Stimulated activated effector memory CD8-positive, alpha-beta T cell treated with anti-CD3 and anti-CD28 coated beads, Interleukin-12 subunit alpha, Interleukin-12 subunit beta, amount 100 ng/mL, for 72 hours (primary cell): ENCODE results near the gene TUBA1B.
"Not testable (repeated sequence)": the region's sequence is repeated elsewhere in the genome, so short reads cannot be mapped to it uniquely, and the experiment has no call there.

Experiments
- ATAC-seq: fragments of 150-1000 bp; cut with Tn5 transposase; 2 replicates; pipeline ENCODE4 v1.10.0; 2021
- DNase-seq, 2 donors: peaks; one replicate each; pipeline ENCODE4 v3.0.0; 2021 to 2022; ENCODE audit warnings: low spot score in 2 of 2
- H3K27ac Mint-ChIP-seq: one replicate; pipeline ENCODE4 v1.8.0; 2022; ENCODE audit warnings: mild to moderate bottlenecking, mixed read lengths
- H3K36me3 Mint-ChIP-seq: one replicate; pipeline ENCODE4 v1.8.0; 2022; ENCODE audit warnings: mild to moderate bottlenecking, mixed read lengths
- H3K4me1 Mint-ChIP-seq: one replicate; pipeline ENCODE4 v1.8.0; 2022; ENCODE audit warnings: mixed read lengths
- H3K4me3 Mint-ChIP-seq: one replicate; pipeline ENCODE4 v1.8.0; 2022; ENCODE audit warnings: mild to moderate bottlenecking, mixed read lengths
- H3K9me3 Mint-ChIP-seq: one replicate; pipeline ENCODE4 v1.8.0; 2022; ENCODE audit warnings: mixed read lengths

TUBA1B gene

DNA sequence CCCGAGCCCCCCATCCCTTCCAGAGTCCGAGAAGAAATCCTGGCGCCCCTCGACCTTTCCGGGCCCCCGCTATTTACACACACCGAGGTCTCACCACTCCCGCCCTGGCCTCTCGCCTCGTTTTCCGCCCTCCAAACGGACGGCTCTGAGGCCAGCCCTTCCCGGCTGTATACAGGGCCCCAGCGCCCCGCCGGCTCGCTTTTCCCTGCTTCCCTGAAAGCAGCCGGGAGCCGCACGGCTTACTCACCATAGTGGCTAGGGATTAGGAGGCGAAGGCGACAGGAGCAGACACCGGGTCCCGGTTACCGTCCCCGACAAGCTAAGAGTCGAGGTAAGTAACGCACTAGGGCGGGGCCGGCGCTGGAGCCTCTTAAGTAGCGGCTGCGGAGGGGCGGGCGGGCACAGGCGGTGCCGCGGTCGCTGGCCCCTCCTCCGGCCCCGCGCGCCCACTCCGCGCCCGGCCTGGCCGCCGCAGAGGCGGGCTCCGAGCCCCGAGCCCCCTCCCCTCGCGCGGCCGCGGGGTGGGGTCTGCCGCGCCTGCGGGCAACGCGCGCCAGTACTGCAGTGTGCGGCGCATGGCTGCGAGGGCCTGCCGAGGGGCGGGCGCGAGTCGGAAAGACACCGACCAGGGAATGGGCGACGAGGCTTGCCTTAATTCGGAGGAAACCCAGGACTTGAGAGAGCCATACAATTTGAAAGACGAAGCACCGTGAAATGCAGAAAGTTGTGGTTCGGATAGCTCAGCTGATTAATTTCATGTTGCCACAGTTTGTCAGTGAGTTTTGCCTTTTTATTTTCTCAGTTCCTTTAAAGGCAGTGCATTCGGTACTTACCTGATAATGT is at the start of gene TUBA1B:
Gene TUBA1B (minus strand): TSS at position 345 of the 843 bp plus-strand sequence. CDS start 95 bp downstream, at position 250.
- Mint-ChIP-seq H3K4me1 (peaks cover 43% of the 10 kb centered on the region), H3K9me3 (no peaks in the 10 kb centered on the region), H3K36me3 (peaks cover 59% of the 10 kb centered on the region)

DNA sequence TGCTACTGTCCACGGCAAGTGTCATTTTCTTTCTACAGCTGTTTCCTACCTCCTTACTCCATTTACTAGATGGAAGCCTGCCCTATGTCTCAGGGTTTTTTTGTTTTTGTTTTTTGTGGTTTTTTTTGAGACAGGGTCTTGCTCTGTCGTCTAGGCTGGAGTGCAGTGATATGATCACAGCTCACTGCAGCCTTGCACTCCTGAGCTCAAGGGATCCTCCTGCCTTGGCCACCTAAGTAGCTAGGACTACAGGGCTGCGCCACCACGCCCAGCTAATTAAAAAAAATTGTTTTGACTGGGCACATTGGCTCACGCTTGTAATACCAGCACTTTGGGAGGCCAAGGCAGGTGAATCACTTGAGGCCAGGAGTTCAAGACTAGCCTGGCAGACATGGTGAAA is 43.0 kb upstream of the TUBA1B start:
- no peaks in the 10 kb centered on the region for H3K9me3 Mint-ChIP-seq
- ATAC-seq (no peak), DNase-seq (no peak)
- no peak overlapping the region for H3K27ac Mint-ChIP-seq
- no peaks in the 10 kb centered on the region for H3K36me3 Mint-ChIP-seq
- no peak overlapping the region for H3K4me3 Mint-ChIP-seq
- H3K4me1 Mint-ChIP-seq = no peaks in the 10 kb centered on the region

More for the DNA sequence above, at the start of gene TUBA1B:
- ATAC-seq = peak; percentile 84
- Mint-ChIP-seq H3K27ac (peak within 1 kb of the TSS; percentile 100), H3K4me3 (peak within 1 kb of the TSS; percentile 97)
- DNase-seq = peak; percentile 88 to 97

DNA sequence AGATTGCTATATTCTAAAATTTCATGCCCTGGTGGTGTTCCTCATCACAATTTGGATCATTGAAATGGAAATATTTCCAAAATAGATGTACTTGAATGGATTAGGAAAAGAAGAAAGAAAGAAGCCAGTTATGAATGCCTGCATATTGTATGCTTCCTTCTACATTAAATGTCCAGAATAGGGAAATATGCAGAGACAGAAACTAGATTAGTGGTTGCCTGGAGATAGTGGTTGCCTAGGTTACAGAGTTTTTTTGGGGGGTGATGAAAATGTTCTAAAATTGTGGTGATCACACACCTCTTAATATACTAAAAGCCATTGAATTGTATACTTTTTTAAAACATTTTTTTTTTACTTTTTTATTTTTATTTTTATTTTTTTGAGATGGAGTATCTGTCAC is 39.7 kb upstream of the TUBA1B start:
- H3K4me1 Mint-ChIP-seq = no peaks in the 10 kb centered on the region
- no peak overlapping the region for H3K27ac Mint-ChIP-seq
- no peaks in the 10 kb centered on the region for H3K9me3 Mint-ChIP-seq
- H3K36me3 Mint-ChIP-seq = no peaks in the 10 kb centered on the region
- H3K4me3 Mint-ChIP-seq = no peak overlapping the region
- DNase-seq (no peak), ATAC-seq (no peak)

DNA sequence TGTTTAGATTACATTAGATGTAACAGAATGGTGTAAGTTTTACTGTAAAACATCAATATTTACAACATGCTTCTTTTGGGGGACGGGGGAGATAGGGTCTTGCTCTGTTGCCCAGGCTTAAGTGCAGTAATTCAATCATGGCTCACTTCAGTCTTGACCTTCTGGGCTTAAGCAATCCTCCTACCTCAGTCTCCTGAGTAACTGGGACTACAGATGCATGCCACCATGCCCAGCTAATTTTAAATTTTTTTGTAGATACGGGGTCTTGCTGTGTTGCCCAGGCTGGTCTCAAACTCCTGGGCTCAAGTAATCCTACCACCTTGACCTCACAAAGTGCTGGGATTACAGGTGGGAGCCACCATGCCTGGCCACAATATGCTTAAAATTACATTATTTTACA is 33.9 kb upstream of the TUBA1B start:
- no peak overlapping the region for H3K4me3 Mint-ChIP-seq
- no peak for ATAC-seq
- no peak for DNase-seq
- no peaks in the 10 kb centered on the region for H3K9me3 Mint-ChIP-seq
- H3K27ac Mint-ChIP-seq = no peak overlapping the region
- H3K36me3 Mint-ChIP-seq = no peaks in the 10 kb centered on the region
- H3K4me1 Mint-ChIP-seq = no peaks in the 10 kb centered on the region

DNA sequence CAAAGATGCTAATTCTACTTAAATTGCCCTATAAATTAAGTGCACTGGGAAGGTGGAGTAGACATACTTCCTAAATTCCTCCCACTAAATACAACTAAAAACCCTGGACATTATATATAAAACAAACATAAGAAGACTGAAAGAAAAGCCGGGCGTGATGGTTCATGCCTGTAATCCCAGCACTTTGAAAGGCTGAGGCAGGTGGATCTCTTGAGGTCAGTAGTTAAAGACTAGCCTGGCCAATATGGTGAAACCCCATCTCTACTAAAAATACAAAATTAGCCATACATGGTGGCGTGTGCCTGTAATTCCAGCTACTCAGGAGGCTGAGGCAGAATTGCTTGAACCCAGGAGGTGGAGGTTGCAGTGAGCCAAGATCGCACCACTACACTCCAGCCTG is 30.7 kb upstream of the TUBA1B start:
- not testable (repeated sequence) for H3K4me1 Mint-ChIP-seq, H3K9me3 Mint-ChIP-seq, ATAC-seq, H3K27ac Mint-ChIP-seq, H3K4me3 Mint-ChIP-seq, H3K36me3 Mint-ChIP-seq, DNase-seq

DNA sequence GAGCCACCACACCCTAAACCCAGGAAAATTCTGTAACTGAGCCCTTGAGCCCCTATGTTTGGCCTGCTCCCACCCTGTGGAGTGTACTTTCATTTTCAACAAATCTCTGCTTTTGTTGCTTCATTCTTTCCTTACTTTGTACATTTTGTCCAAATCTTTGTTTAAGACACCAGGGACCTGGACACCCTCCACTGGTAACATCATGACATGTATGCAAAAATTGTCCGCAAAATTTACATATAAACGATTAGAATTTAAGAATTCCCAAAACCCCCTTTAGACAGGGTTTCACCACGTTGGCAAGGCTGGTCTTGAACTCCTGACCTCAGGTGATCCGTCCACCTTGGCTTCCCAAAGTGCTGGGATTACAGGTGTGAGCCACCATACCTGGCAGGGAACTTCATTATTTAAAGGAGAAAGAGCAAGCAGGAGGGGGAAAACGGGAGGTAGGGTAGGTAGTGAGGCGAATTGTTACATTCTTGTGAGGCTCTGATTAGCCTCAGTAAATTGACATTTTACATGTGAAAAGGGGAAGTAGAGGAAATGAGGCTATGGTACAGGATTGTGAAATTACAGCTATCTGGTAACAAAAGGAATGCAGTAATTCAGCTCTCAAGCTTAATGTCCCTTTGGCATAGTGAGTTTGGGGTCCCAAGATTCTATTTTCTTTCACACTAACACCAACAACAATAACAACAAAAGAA is 30.0 kb upstream of the TUBA1B start:
- H3K27ac Mint-ChIP-seq = no peak overlapping the region
- H3K9me3 Mint-ChIP-seq = no peaks in the 10 kb centered on the region
- no peaks in the 10 kb centered on the region for H3K4me1 Mint-ChIP-seq
- ATAC-seq (no peak), DNase-seq (no peak)
- H3K4me3 Mint-ChIP-seq = no peak overlapping the region
- H3K36me3 Mint-ChIP-seq = no peaks in the 10 kb centered on the region

DNA sequence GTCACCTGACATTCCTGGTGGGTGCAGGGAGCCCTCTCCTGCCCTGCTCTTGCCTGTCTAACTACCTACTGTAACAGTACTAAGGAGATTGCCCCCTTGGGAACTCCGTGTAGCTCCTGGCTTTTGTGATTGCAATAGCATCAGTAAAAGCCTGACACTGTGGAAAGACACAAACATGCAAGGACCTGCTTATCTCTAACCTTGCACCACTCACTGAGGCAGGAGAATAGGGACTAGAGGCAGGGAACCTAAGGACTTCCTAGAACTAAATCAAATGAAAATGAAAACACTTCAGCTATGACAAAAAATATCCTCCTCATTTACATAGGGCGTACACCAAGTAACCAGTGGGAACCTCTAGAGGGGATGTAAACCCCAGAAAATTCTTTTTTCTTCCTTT is 29.2 kb upstream of the TUBA1B start:
- Mint-ChIP-seq H3K4me3 (no peak overlapping the region), H3K9me3 (no peaks in the 10 kb centered on the region), H3K4me1 (no peaks in the 10 kb centered on the region), H3K27ac (no peak overlapping the region), H3K36me3 (no peaks in the 10 kb centered on the region)
- DNase-seq = no peak
- no peak for ATAC-seq

DNA sequence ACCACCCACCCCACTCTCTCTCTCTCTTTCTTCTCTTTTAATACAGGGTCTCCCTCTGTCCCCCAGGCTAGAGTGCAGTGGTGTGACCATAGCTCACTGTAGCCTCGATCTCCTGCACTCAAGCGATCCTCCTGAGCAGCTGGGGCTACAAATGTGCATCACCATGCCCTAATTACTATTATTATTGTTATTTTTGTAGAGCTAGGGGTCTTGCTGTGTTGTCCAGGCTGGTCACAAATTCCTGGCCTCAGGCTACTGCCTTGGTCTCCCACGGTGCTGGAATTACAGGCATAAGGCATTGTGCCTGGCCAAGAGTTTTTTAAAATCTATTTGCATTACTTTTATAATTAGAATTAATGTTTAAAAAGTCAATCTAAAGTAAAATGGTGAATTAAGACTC is 23.0 kb upstream of the TUBA1B start:
- H3K4me3 Mint-ChIP-seq = no peak overlapping the region
- no peak for DNase-seq
- H3K27ac Mint-ChIP-seq = peak overlapping the region; percentile 53
- H3K9me3 Mint-ChIP-seq = no peaks in the 10 kb centered on the region
- H3K4me1 Mint-ChIP-seq = no peaks in the 10 kb centered on the region
- no peak for ATAC-seq
- no peaks in the 10 kb centered on the region for H3K36me3 Mint-ChIP-seq

DNA sequence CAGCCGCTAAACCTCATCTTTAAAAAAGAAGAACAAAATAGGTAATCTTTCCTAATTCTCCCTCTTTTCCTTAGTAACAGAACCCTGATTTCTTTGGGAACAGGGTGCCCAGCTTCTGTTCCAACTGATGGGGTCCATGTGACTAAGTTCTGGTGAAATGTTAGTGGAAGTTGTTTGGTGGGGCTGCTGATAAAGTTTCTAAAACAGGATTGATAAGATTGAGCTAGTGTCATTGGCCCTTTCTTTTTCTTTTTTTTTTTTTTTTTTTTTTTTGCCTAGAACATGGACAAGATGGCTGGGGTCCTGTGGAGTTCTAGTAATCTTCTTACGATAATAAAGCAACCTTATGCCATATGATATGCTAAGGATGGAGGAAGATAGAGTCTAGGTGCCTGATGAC is 16.2 kb upstream of the TUBA1B start:
- no peak for ATAC-seq

DNA sequence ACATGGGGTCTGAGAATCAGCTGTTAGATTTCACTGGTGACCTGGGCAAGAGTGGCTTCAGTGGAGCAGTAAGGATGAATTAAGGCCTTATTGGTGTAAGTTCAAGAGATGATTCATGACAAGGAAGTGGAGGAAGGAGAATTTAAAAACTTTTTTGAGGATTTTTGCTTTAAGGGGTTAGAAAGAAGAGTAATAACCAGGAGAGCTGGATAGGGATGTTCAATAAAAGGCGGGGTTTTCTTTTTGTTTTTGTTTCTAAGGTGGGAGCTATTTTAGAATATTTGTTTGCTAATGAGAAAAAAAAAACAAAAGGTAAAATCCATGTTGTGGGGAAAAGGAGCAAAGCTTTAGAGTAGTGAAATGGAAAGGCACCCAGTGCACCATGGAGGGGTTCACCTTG is 15.2 kb upstream of the TUBA1B start:
- no peaks in the 10 kb centered on the region for H3K9me3 Mint-ChIP-seq
- no peak for ATAC-seq
- peaks cover 6% of the 10 kb centered on the region for H3K36me3 Mint-ChIP-seq
- H3K4me3 Mint-ChIP-seq = no peak overlapping the region
- H3K4me1 Mint-ChIP-seq = no peaks in the 10 kb centered on the region
- no peak overlapping the region for H3K27ac Mint-ChIP-seq
- no peak for DNase-seq

More for the DNA sequence above, 16.2 kb upstream of the TUBA1B start:
- H3K36me3 Mint-ChIP-seq = peaks cover 6% of the 10 kb centered on the region
- no peaks in the 10 kb centered on the region for H3K9me3 Mint-ChIP-seq
- no peaks in the 10 kb centered on the region for H3K4me1 Mint-ChIP-seq
- no peak overlapping the region for H3K4me3 Mint-ChIP-seq
- no peak for DNase-seq
- no peak overlapping the region for H3K27ac Mint-ChIP-seq

DNA sequence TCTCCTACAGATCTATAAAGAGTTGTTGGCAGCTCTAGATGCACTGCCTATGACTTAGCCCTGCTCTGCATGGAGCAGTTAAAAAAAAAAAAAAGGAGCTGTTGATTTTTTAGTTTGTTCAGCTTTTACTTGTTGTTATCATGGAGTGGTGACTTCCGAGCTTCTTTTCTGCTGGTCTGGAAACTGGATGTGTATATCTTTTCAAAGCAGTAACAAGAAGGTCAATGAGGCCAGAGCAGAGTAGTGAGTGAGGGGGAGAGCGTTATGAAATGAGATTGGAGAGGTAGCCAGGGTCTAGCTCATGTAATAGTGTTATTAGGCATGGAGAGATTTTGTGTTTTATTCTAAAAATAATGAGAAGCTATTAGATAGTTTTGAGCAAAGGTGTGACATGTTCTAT is 13.2 kb upstream of the TUBA1B start:
- no peak for ATAC-seq
- DNase-seq = no peak
- Mint-ChIP-seq H3K4me1 (no peaks in the 10 kb centered on the region), H3K9me3 (no peaks in the 10 kb centered on the region), H3K27ac (no peak overlapping the region), H3K36me3 (peaks cover 6% of the 10 kb centered on the region), H3K4me3 (no peak overlapping the region)

DNA sequence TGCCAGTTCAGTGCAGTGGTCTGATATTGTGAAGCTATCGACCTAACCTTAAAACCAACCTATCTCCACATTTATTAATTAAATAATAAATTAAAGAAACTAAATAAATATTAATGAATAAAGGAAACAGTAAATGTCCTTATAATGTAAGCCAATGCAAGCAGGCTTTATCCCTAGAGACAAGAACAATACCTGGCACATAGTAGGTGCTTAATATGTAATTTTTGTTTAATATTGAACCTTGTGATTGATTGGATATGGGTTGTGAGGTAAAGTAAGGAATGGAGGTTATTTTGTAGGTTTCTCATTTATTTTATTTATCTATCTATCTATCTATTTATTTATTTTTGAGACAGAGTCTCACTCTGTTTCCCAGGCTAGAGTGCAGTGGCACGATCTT is 7.8 kb upstream of the TUBA1B start:
- H3K4me3 Mint-ChIP-seq = no peak overlapping the region
- ATAC-seq = no peak
- no peak overlapping the region for H3K27ac Mint-ChIP-seq
- H3K36me3 Mint-ChIP-seq = peaks cover 6% of the 10 kb centered on the region
- H3K9me3 Mint-ChIP-seq = no peaks in the 10 kb centered on the region
- no peaks in the 10 kb centered on the region for H3K4me1 Mint-ChIP-seq
- no peak for DNase-seq

DNA sequence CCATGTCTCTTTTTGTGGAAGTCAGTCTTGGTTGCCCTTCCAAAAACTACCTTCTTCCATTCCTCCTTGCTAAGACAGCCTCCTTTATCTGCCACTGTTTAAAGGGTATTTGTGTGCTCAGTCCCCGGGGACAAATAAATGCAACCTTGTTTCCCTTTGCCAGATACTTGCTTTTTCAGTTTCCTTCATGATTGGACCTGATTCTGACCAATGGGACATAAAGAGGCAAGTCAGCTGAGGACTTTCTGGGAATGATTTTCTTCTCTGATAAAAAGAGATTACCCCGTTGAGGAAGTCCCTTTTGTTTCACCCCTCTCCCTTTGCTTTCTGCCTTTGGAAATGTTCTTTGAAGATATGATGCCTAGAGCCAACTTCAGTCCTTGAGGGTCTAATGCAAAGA is 7.4 kb upstream of the TUBA1B start:
- no peaks in the 10 kb centered on the region for H3K9me3 Mint-ChIP-seq
- no peaks in the 10 kb centered on the region for H3K4me1 Mint-ChIP-seq
- DNase-seq (no peak), ATAC-seq (no peak)
- H3K36me3 Mint-ChIP-seq = peaks cover 6% of the 10 kb centered on the region
- H3K27ac Mint-ChIP-seq = no peak overlapping the region
- no peak overlapping the region for H3K4me3 Mint-ChIP-seq

DNA sequence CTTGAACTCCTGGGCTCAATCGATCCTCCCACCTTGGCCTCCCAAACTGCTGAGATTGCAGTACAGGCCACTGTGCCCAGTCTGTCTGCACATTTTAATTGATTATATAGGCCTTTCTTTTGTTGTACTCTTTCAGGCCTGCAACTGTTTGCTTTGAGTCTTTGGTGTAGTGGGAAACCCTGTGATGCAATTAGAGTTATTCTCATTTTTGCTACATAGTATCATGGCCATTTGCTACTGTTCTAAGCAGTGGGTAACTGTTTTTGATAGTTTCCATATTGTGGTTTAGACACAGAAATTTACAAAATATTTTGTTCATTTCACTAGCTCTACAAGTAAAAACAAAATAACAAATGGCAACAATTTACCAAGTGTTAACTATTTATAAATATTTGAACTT is 6.3 kb upstream of the TUBA1B start:
- no peak for DNase-seq

DNA sequence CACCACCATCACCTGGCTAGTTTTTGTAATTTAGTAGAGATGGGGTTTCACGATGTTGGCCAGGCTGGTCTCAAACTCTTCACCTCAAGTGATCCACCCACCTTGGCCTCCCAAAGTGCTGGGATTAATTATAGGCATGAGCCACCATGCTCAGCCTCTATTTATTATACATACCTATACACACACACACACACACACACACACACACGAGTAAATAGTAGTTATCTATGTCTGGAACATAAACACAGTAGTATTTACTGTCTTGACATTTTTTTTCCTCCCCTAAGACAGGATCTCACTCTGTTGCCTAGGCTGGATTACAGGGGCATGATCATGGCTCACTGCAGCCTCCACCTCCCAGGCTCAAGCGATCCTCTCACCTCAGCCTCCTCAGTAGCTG is 5.8 kb upstream of the TUBA1B start:
- H3K4me3 Mint-ChIP-seq, H3K9me3 Mint-ChIP-seq, DNase-seq, H3K27ac Mint-ChIP-seq, H3K36me3 Mint-ChIP-seq, H3K4me1 Mint-ChIP-seq, ATAC-seq: not testable (repeated sequence)

More for the DNA sequence above, 6.3 kb upstream of the TUBA1B start:
- no peak overlapping the region for H3K4me3 Mint-ChIP-seq
- no peaks in the 10 kb centered on the region for H3K9me3 Mint-ChIP-seq
- no peaks in the 10 kb centered on the region for H3K4me1 Mint-ChIP-seq
- no peak overlapping the region for H3K27ac Mint-ChIP-seq
- H3K36me3 Mint-ChIP-seq = peaks cover 6% of the 10 kb centered on the region
- no peak for ATAC-seq

DNA sequence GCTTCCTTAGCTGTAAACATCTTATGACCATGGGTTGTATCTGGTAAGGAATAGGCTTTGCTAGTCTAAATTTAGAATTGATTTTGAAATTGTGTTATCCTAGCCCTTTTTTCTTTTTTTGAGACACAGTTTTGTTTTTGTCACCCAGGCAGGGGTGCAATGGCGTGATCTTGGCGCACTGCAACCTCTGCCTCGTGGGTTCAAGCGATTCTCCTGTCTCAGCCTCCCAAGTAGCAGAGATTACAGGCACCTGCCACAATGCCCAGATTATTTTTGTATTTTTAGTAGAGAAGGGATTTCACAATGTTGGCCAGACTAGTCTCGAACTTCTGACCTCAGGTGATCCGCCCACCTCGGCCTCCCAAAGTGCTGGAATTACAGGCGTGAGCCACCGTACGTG is 2.4 kb upstream of the TUBA1B start:
- peaks cover 39% of the 10 kb centered on the region for H3K36me3 Mint-ChIP-seq
- H3K27ac Mint-ChIP-seq = no peak overlapping the region
- H3K4me3 Mint-ChIP-seq = peak overlapping the region; percentile 97
- peaks cover 29% of the 10 kb centered on the region for H3K4me1 Mint-ChIP-seq
- H3K9me3 Mint-ChIP-seq = no peaks in the 10 kb centered on the region
- no peak for DNase-seq
- ATAC-seq = no peak
